ENCODE results near the gene CDH23. TPM values are rescaled to one million over a fixed set of nuclear protein-coding genes. Genes with fewer than 3 reads are reported as not detected.

The CDH23 gene
- total RNA-seq, 1 experiment from 2014 or later = 0.34 TPM

- intact Hi-C loops (cut with micrococcal nuclease; ENCODE audit: unreplicated experiment) = no loop called here
Observed at GRCh38 chr10:71819441-71819861, 422.7 kb downstream of the CDH23 start.

GRCh38 chr10:71819985-71820384 is 423.3 kb downstream of the CDH23 start:
- H3K27ac Mint-ChIP-seq (ENCODE audit: unreplicated experiment) = no peak overlapping the region
- H3K9me3 Mint-ChIP-seq (ENCODE audit: unreplicated experiment) = no peaks in the 10 kb centered on the region
- POLR2A ChIA-PET = no interaction called here
- Histone ChIP-seq H3K9me3 (no peaks in the 10 kb centered on the region), H3K4me3 (ENCODE audit: low read depth, low read length) (no peak overlapping the region), H3K4me1 (no peaks in the 10 kb centered on the region), H3K36me3 (ENCODE audit: control insufficient read depth, insufficient read depth, low read length) (peaks cover 29% of the 10 kb centered on the region), H3K27me3 (replicated peaks; ENCODE audit: control insufficient read depth, insufficient read depth, low read length) (no peaks in the 10 kb centered on the region)
- TF ChIP-seq CTCF (IDR thresholded peaks at IDR 0.05; ENCODE audit: insufficient read depth in 1 of 2, low read depth in 1 of 2, low read length in 1 of 2, severe bottlenecking in 1 of 2, unreplicated experiment in 1 of 2) = no peak
- peaks cover 100% of the 10 kb centered on the region for H3K36me3 Mint-ChIP-seq (ENCODE audit: insufficient read depth, unreplicated experiment)
- CTCF ChIA-PET = no interaction called here
- BruUV-seq (replicated peaks) = no TSS peak
- no peaks in the 10 kb centered on the region for H3K27me3 Mint-ChIP-seq (ENCODE audit: insufficient read depth, unreplicated experiment)
- no peak for DNase-seq
- H3K4me1 Mint-ChIP-seq (ENCODE audit: low read depth, unreplicated experiment) = no peaks in the 10 kb centered on the region
- no peak overlapping the region for H3K4me3 Mint-ChIP-seq (ENCODE audit: unreplicated experiment)
- intact Hi-C loops (cut with micrococcal nuclease; ENCODE audit: unreplicated experiment) = no loop called here

More at GRCh38 chr10:71819441-71819861, 422.7 kb downstream of the CDH23 start:
- no peaks in the 10 kb centered on the region for H3K27me3 Mint-ChIP-seq (ENCODE audit: insufficient read depth, unreplicated experiment)
- H3K27me3 ChIP-seq (replicated peaks; ENCODE audit: control insufficient read depth, insufficient read depth, low read length) = no peaks in the 10 kb centered on the region
- no peak overlapping the region for H3K4me3 Mint-ChIP-seq (ENCODE audit: unreplicated experiment)
- CTCF ChIA-PET = interaction anchor here (1.0 kb wide), 1 partner anchor 77 kb away, joined by 3 read pairs; no protein-coding TSS in a partner anchor
- DNase-seq = no peak
- H3K4me1 ChIP-seq = no peaks in the 10 kb centered on the region
- no peaks in the 10 kb centered on the region for H3K9me3 ChIP-seq
- no peak for TF ChIP-seq CTCF (IDR thresholded peaks at IDR 0.05; ENCODE audit: insufficient read depth in 1 of 2, low read depth in 1 of 2, low read length in 1 of 2, severe bottlenecking in 1 of 2, unreplicated experiment in 1 of 2)
- peaks cover 4% of the 10 kb centered on the region for H3K4me1 Mint-ChIP-seq (ENCODE audit: low read depth, unreplicated experiment)
- POLR2A ChIA-PET = no interaction called here
- peaks cover 100% of the 10 kb centered on the region for H3K36me3 Mint-ChIP-seq (ENCODE audit: insufficient read depth, unreplicated experiment)
- H3K36me3 ChIP-seq (ENCODE audit: control insufficient read depth, insufficient read depth, low read length) = peaks cover 30% of the 10 kb centered on the region
- no TSS peak for BruUV-seq (replicated peaks)
- no peak overlapping the region for H3K4me3 ChIP-seq (ENCODE audit: low read depth, low read length)
- H3K27ac Mint-ChIP-seq (ENCODE audit: unreplicated experiment) = no peak overlapping the region
- no peaks in the 10 kb centered on the region for H3K9me3 Mint-ChIP-seq (ENCODE audit: unreplicated experiment)

- ChIA-PET POLR2A (no interaction called here), CTCF (no interaction called here)
- intact Hi-C loops (cut with micrococcal nuclease; ENCODE audit: unreplicated experiment) = no loop called here
- H3K27ac Mint-ChIP-seq (ENCODE audit: unreplicated experiment) = no peak overlapping the region
- H3K9me3 Mint-ChIP-seq (ENCODE audit: unreplicated experiment) = no peaks in the 10 kb centered on the region
- no peak overlapping the region for H3K4me3 Mint-ChIP-seq (ENCODE audit: unreplicated experiment)
- no peaks in the 10 kb centered on the region for H3K27me3 ChIP-seq (replicated peaks; ENCODE audit: control insufficient read depth, insufficient read depth, low read length)
- BruUV-seq (replicated peaks) = no TSS peak
- no peak for TF ChIP-seq CTCF (IDR thresholded peaks at IDR 0.05; ENCODE audit: insufficient read depth in 1 of 2, low read depth in 1 of 2, low read length in 1 of 2, severe bottlenecking in 1 of 2, unreplicated experiment in 1 of 2)
- H3K4me1 Mint-ChIP-seq (ENCODE audit: low read depth, unreplicated experiment) = no peaks in the 10 kb centered on the region
- no peaks in the 10 kb centered on the region for H3K4me1 ChIP-seq
- peaks cover 100% of the 10 kb centered on the region for H3K36me3 Mint-ChIP-seq (ENCODE audit: insufficient read depth, unreplicated experiment)
- H3K36me3 ChIP-seq (ENCODE audit: control insufficient read depth, insufficient read depth, low read length) = peaks cover 25% of the 10 kb centered on the region
- H3K9me3 ChIP-seq = no peaks in the 10 kb centered on the region
- DNase-seq = no peak
- H3K4me3 ChIP-seq (ENCODE audit: low read depth, low read length) = no peak overlapping the region
- no peaks in the 10 kb centered on the region for H3K27me3 Mint-ChIP-seq (ENCODE audit: insufficient read depth, unreplicated experiment)
Observed at GRCh38 chr10:71820966-71821365, 424.2 kb downstream of the CDH23 start.

Data from Caco-2 (cell line).